Activated naive CD8-positive, alpha-beta T cell treated with anti-CD3 and anti-CD28 coated beads, Interleukin-2, amount 50 U/mL, for 16 hours (primary cell): ENCODE data around the gene CCDC24.

Source experiments
- DNase-seq: peaks from one replicate; pipeline ENCODE4 v3.0.0-alpha.2; 2020; ENCODE audit warnings: low read depth, low spot score

Gene CCDC24

GRCh38 chr1:44040418-44040817 is 49.0 kb downstream of the CCDC24 start:
- no peak for DNase-seq

DNA sequence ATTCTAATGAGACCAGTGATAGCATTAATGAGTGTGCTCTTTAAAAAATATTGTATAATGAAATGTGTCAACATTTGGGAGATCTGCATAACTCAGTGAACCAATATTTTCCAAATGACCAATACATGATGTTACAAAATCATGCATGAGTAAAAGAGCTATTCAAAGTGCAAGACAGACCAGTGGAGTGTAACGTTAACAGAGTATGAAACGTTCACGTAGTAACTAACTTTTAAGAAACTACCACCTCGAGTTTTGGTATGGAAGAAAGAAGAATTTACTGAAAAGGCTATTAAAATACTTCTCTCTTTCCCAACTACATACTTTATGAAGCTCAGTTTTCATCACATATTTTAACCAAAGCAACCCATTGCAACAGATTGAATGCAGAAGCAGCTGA is 49.4 kb downstream of the CCDC24 start:
- DNase-seq = no peak

- DNase-seq = no peak
These were observed 52.0 kb downstream of the CCDC24 start for GRCh38 chr1:44043176-44044070.

DNA sequence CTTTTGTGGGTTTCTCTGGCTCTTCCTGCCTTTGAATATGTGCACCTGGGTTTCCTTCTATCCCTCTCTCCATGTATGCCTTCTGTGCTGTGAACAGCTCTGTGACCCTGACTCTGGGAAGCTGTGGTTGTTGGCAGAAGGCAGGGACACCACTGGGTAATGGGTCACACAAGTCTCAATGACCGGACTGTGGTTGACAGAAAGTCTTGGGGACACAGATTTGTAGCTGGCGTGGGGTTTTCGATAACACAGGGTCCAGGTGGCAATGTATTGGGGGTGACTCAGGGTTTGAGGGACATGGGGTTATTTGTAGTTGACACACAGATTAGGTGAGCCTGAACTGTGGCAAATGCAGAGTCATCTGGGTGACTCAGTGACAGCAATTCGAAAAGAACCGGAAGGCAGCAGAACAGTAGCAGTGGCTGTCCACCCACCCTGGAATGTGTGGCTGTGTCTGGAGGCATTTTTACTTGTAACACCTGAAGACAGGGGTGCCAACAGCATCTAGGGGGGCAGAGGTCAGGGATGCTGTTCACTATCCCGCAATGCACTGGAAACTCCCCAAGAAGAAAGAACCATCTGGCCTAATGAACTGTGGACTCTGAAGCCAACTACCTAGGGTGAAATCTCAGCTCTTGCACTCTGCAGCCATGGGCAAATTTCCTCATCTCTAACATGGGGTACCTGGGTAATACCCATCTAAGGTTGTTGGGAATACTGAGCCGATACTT is 52.8 kb downstream of the CCDC24 start:
- DNase-seq = no peak

DNA sequence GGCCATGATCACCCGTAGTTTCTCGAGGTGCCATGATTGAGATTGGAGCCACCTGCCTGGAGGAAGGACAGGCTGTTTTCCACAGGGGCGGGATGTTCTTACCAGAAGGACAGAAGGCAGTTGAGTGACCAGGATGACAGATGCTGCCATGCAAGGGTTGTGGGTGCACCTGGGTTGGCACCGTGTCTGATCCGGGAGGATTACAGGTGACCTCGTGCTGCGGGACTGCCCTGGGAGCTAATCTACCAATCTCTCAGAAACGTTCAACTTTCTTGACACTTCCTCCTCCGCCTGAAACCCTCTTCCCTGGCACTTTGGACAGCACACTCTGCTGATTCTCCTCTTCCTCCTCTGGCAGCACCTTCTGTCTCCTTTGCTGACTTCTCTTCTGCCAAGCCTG is 53.7 kb downstream of the CCDC24 start:
- DNase-seq = no peak
